HCEC 1CT (cell line): ENCODE results near the gene ELFN1.

Experiments used
- DNase-seq: peaks from one replicate; pipeline ENCODE4 v3.0.0-alpha.2; 2017

The ELFN1 gene

GRCh38 chr7:1677206-1678080 lies 7.4 kb downstream of the ELFN1 start:
- no peak for DNase-seq

- DNase-seq: no peak
These were observed 8.0 kb downstream of the ELFN1 start for GRCh38 chr7:1678081-1678543.

GRCh38 chr7:1678571-1679325 lies 8.7 kb downstream of the ELFN1 start:
- no peak for DNase-seq

GRCh38 chr7:1679326-1679965 lies 9.4 kb downstream of the ELFN1 start:
- DNase-seq: no peak

- no peak for DNase-seq
These were observed 10.1 kb downstream of the ELFN1 start for GRCh38 chr7:1679966-1680730.

GRCh38 chr7:1681581-1681980 lies 11.5 kb downstream of the ELFN1 start:
- no peak for DNase-seq

GRCh38 chr7:1685000-1685624 lies 15.0 kb downstream of the ELFN1 start:
- no peak for DNase-seq

- DNase-seq: no peak
These were observed 18.5 kb downstream of the ELFN1 start for GRCh38 chr7:1688542-1688941.

- no peak for DNase-seq
These were observed 19.2 kb downstream of the ELFN1 start for GRCh38 chr7:1689311-1689710.

GRCh38 chr7:1690359-1690958 lies 20.4 kb downstream of the ELFN1 start:
- DNase-seq: no peak

- no peak for DNase-seq
These were observed 21.0 kb downstream of the ELFN1 start for GRCh38 chr7:1691096-1691495.

GRCh38 chr7:1691601-1692514 lies 21.8 kb downstream of the ELFN1 start:
- no peak for DNase-seq

GRCh38 chr7:1692515-1693418 lies 22.7 kb downstream of the ELFN1 start:
- DNase-seq: no peak

GRCh38 chr7:1693419-1693990 lies 23.4 kb downstream of the ELFN1 start:
- no peak for DNase-seq

GRCh38 chr7:1693991-1694524 lies 24.0 kb downstream of the ELFN1 start:
- DNase-seq: no peak

GRCh38 chr7:1694611-1695511 lies 24.8 kb downstream of the ELFN1 start:
- DNase-seq: no peak

GRCh38 chr7:1695800-1696454 lies 25.9 kb downstream of the ELFN1 start:
- DNase-seq: no peak
